WERI-Rb-1 (cell line): ENCODE measurements around the gene HOXA10.
A peak's percentile ranks its signal among the peaks of the same experiment; 100 is the strongest.

Experiments used
- DNase-seq: peaks from one replicate; pipeline ENCODE4 v3.0.0-alpha.2; 2020
- H3K27ac ChIP-seq: fragments of 250-450 bp; sonication (Bioruptor Pico); 2 replicates; pipeline ENCODE4 v1.5.1; 2020; ENCODE audit warnings: mild to moderate bottlenecking, moderate library complexity
- H3K27me3 ChIP-seq: fragments of 250-450 bp; sonication (Bioruptor Pico); 2 replicates; pipeline ENCODE4 v1.5.1; 2021; ENCODE audit warnings: mild to moderate bottlenecking, low read depth, moderate library complexity; ENCODE audit not compliant: insufficient read depth, severe bottlenecking
- H3K36me3 ChIP-seq: fragments of 250-450 bp; sonication (Bioruptor Pico); 2 replicates; pipeline ENCODE4 v1.5.1; 2020; ENCODE audit warnings: mild to moderate bottlenecking, moderate library complexity
- H3K4me3 ChIP-seq: 2 replicates; pipeline ENCODE4 v1.5.1; 2011; ENCODE audit warnings: low read depth, mild to moderate bottlenecking, control low read depth, low read length
- H3K9me3 ChIP-seq: fragments of 250-450 bp; sonication (Bioruptor Pico); 2 replicates; pipeline ENCODE4 v1.5.1; 2021; ENCODE audit warnings: mild to moderate bottlenecking, moderate library complexity; ENCODE audit not compliant: severe bottlenecking
- CTCF ChIP-seq: IDR thresholded peaks from 2 replicates; pipeline ENCODE4 v1.5.1; 2011; ENCODE audit warnings: low read depth, mild to moderate bottlenecking, control low read depth, inconsistent platforms, low read length

The HOXA10 gene

GRCh38 chr7:27164045-27164366 lies 10.1 kb downstream of the HOXA10 start:
- H3K36me3 ChIP-seq: no peaks in the 10 kb centered on the region
- peaks cover 55% of the 10 kb centered on the region for H3K27me3 ChIP-seq
- no peak for TF ChIP-seq CTCF
- no peak overlapping the region for H3K4me3 ChIP-seq
- H3K27ac ChIP-seq: no peak overlapping the region
- H3K9me3 ChIP-seq: peaks cover 21% of the 10 kb centered on the region
- no peak for DNase-seq

GRCh38 chr7:27163288-27164044 lies 10.7 kb downstream of the HOXA10 start:
- H3K27me3 ChIP-seq: peaks cover 53% of the 10 kb centered on the region
- no peak for TF ChIP-seq CTCF

GRCh38 chr7:27162561-27163287 lies 11.4 kb downstream of the HOXA10 start:
- no peak overlapping the region for H3K4me3 ChIP-seq
- no peak overlapping the region for H3K27ac ChIP-seq

More at GRCh38 chr7:27163288-27164044, 10.7 kb downstream of the HOXA10 start:
- no peak for DNase-seq
- no peak overlapping the region for H3K4me3 ChIP-seq
- H3K9me3 ChIP-seq: peaks cover 21% of the 10 kb centered on the region
- H3K36me3 ChIP-seq: no peaks in the 10 kb centered on the region
- H3K27ac ChIP-seq: no peak overlapping the region

GRCh38 chr7:27161721-27162560 lies 12.2 kb downstream of the HOXA10 start:
- Histone ChIP-seq H3K36me3 (no peaks in the 10 kb centered on the region), H3K4me3 (no peak overlapping the region), H3K27me3 (peaks cover 43% of the 10 kb centered on the region), H3K9me3 (peaks cover 24% of the 10 kb centered on the region), H3K27ac (no peak overlapping the region)
- no peak for TF ChIP-seq CTCF
- no peak for DNase-seq

More at GRCh38 chr7:27162561-27163287, 11.4 kb downstream of the HOXA10 start:
- Histone ChIP-seq H3K27me3 (peaks cover 48% of the 10 kb centered on the region), H3K36me3 (no peaks in the 10 kb centered on the region), H3K9me3 (peaks cover 22% of the 10 kb centered on the region)
- no peak for TF ChIP-seq CTCF
- DNase-seq: no peak

- H3K4me3 ChIP-seq: peak overlapping the region; percentile 47
- TF ChIP-seq CTCF: no peak
- no peak overlapping the region for H3K27ac ChIP-seq
- H3K9me3 ChIP-seq: peaks cover 26% of the 10 kb centered on the region
- no peak for DNase-seq
- peaks cover 40% of the 10 kb centered on the region for H3K27me3 ChIP-seq
- H3K36me3 ChIP-seq: no peaks in the 10 kb centered on the region
These were observed 12.9 kb downstream of the HOXA10 start for GRCh38 chr7:27161214-27161720.
